Erythroblast (primary cell): ENCODE data around the gene SPATS2.
"Not testable (repeated sequence)": the region's sequence is repeated elsewhere in the genome, so short reads cannot be mapped to it uniquely, and the experiment has no call there.

Experiments
- DNase-seq, 2 experiments: peaks; one replicate each; lab custom pipeline; 2025; lab: John Stamatoyannopoulos, UW
- GATA1 ChIP-seq: IDR thresholded peaks from 2 replicates; pipeline ENCODE4 v1.6.1; 2011; ENCODE audit warnings: low read depth, mild to moderate bottlenecking, control low read depth, low read length, moderate library complexity
- POLR2A ChIP-seq: IDR thresholded peaks from 2 replicates; pipeline ENCODE4 v1.6.1; 2011; ENCODE audit warnings: mild to moderate bottlenecking, low read length

The SPATS2 gene

DNA sequence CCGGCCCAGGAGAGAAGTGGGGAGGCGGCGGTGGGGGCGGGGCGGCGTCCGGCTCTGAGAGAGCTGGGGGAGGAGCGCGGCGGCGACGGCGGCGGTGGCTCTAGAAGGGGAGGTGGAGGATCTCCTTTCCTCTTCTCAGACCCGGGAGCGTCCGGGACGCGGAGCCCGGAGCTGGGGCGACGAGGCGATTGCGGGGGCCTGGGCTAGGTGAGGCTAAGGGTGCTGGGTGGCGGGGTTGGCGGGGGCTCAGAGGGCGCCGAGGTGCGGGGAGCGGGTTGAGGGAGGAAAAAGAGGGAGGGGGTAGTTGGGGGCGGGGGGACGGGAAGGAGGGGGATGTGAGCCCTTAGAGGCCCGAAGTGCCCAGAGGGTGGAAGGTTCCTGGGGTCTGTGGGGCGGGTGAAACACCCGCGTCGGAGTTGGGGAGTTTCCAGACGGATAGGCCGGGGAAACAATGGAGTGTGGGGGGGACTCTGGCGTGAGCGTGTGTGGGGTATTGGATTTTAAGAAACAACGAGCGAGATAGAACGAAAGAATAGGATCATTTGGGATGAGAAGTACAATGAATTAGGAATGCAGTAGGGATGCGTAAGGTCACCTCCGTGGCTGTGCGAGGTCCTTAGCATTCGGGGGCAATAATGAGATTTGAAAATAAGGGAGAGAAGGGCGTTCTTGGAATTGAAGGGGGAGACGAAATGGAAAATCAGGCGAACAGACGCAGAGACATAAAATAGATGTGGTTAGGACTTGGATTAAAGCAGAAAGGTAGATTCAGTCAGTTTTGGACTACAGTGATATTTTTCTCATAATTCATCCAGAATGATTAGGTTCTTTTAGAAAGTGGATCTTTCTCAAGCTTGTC lies at the start of gene SPATS2:
Gene SPATS2, plus strand, starts transcription at position 82 of the 859 bp plus-strand sequence. CDS start 93,551 bp downstream, outside the sequence.
- TF ChIP-seq GATA1 (no peak), POLR2A (no peak)
- DNase-seq = peak; percentile 39 to 46

DNA sequence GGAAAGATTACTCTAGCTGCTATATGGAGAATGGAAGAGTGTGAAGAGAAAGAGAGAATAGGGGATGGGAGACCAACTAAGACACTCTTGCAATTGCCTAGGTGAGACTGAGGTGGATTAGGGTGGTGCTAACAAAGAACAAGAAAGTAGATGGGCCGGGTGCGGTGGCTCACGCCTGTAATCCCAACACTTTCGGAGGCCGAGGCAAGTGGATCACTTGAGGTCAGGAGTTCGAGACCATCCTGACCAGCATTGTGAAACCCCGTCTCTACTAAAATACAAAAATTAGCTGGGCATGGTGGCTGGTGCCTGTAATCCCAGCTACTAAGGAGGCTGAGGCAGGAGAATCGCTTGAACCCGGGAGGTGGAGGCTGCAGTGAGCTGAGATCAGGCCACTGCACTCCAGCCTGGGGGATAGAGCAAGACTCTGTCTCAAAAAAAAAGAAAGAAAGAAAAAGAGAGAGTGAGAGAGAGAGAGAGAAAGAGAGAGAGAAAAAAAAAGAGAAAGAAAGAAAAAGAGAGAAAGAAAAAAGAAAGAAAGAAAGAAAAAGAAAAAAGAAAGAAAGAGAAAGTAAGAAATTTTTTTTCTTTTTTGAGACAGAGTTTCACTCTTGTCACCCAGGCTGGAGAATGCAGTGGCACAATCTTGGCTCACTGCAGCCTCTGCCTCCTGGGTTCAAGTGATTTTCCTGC lies 46.7 kb upstream of the SPATS2 start:
- DNase-seq = not testable (repeated sequence)

DNA sequence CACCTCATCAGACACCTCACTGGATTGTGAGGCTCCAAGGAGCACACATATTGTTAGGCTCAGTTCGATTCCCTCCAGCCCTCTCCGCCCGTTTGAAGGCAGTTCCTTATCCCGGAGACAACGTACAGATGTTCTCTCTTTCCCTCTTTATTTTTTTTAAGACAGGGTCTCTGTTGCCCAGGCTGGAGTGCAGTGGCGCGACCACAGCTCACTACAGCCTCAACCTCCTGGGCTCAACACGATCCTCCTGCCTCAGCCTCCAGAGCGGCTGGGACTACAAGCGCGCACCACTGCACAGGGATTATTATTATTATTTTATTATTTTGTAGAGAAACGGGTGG lies 44.9 kb upstream of the SPATS2 start:
- DNase-seq = no peak
- TF ChIP-seq POLR2A (no peak), GATA1 (no peak)

DNA sequence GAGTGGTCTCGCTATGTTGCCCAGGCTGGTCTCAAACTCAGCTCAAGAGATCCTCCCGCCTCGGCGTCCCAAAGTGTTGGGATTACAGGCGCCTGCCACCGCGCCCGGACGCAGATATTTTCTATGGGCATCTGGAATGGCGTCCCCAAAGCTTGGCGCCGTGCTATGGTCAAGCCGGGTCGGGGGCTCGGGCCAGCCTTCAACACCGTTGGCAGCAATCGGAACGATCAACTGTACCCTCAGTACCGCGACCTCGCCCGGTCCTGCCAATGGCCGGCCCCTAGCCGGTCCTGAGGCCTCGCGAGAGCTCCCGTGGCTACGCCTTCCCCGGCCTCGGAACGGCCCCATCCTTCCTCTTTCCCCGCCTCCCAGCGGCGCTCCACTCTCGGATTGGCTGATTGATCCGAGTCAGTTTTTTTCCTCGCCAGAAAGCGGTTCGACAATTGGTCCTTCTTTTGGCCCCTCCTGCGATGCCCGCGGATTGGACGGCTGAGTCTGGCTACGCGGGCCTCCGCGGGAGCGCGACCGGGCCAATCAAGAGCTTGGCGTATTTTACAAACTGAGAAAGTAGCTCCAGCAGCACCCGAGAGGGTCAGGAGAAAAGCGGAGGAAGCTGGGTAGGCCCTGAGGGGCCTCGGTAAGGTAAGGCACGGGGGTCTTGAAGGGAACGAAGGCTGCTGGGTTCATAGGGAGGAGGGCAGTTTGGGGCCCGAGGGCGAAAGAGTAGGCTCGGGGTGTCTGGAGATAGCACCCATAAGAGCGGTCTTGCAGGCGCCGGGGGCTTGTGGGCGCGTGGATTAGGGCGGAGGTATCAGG lies 44.3 kb upstream of the SPATS2 start, which contains the start of gene TROAP:
Gene TROAP, plus strand, starts transcription at position 548 of the 816 bp plus-strand sequence. CDS start 354 bp downstream, outside the sequence.
- TF ChIP-seq GATA1 = no peak
- peak; percentile 94 for TF ChIP-seq POLR2A
- DNase-seq = peak; percentile 98 to 99

DNA sequence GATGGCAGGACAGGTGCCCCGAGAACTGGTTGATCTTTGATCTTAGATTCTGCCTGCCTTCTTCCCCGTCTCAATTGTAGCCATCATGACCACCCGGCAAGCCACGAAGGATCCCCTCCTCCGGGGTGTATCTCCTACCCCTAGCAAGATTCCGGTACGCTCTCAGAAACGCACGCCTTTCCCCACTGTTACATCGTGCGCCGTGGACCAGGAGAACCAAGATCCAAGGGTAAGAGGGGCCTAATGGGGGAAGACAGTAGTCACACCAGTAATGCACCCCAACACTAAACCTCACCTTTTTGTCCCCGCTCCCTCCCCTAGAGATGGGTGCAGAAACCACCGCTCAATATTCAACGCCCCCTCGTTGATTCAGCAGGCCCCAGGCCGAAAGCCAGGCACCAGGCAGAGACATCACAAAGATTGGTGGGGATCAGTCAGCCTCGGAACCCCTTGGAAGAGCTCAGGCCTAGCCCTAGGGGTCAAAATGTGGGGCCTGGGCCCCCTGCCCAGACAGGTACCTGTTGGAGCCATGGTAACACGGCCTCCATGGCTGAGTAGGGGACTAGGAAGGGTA lies 43.7 kb upstream of the SPATS2 start:
- TF ChIP-seq POLR2A = no peak
- TF ChIP-seq GATA1 = no peak
- no peak for DNase-seq

DNA sequence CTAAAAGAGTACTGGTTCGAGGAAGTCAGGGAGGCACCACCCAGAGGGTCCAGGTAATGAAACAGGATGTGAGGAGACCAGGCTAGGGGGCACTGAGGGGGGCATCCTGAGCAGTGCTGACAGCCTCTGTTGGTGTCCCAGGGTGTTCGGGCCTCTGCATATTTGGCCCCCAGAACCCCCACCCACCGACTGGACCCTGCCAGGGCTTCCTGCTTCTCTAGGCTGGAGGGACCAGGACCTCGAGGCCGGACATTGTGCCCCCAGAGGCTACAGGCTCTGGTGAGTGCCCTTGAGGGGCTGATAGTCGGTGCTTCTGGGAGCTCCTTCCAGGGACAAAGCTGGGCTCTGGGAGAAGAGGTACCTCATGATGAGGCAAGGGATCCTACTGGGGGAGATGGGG lies 41.7 kb upstream of the SPATS2 start:
- DNase-seq = no peak
- TF ChIP-seq GATA1 (no peak), POLR2A (peak; percentile 10)

DNA sequence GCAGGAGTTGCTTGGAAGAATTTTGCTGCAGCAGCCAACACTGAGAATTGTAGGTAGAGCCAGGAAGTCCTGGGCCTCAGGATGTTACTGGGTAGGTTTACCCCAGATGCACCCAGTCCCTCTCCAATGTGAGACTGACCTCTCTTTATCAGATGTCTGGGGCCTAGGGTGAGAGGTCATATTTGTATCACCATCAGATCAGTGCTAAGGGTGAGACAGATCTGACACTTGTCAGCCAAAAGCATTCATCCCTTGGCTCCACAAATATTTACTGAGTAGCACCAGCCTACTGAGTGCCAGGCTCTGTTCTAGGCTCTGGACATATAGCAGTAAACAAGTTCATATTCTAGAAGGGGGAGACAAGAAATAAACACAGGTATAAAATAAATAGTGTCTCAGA lies 39.9 kb upstream of the SPATS2 start:
- DNase-seq = no peak
- TF ChIP-seq POLR2A = no peak

DNA sequence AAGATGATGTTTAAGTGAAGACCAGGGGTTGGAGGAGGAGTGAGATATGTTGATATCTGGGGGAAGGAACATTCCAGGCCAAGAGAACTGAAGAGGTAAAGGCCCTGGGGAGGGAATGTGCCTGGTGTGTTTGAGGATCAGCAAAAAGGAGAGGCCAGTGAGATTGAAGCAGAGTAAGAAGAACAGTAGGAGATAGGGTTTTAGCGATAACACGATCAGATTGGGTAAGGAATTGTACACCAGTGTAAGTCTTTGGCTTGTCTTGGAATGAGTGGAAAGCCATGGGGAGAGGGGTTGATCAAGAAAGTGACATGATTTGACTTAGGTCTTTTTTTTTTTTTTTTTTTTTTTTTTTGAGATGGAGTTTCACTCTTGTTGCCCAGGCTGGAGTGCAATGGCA lies 39.4 kb upstream of the SPATS2 start:
- TF ChIP-seq GATA1 (no peak), POLR2A (no peak)

DNA sequence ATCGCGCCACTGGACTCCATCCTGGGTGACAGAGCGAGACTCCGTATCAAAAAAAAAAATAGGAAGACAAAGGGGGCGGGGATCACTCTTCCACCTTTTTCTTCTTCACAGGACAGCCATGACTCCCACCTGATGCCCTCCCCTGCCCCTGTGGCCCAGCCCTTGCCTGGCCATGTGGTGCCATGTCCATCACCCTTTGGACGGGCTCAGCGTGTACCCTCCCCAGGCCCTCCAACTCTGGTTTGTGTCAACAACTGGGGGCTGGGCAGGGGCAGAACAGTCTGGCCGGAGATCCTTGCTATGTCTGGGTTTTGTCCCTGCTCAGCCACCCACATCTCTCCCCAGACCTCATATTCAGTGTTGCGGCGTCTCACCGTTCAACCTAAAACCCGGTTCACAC lies 38.4 kb upstream of the SPATS2 start:
- TF ChIP-seq GATA1 (no peak), POLR2A (no peak)
- DNase-seq = no peak

More for the DNA sequence above, 39.4 kb upstream of the SPATS2 start:
- no peak for DNase-seq

DNA sequence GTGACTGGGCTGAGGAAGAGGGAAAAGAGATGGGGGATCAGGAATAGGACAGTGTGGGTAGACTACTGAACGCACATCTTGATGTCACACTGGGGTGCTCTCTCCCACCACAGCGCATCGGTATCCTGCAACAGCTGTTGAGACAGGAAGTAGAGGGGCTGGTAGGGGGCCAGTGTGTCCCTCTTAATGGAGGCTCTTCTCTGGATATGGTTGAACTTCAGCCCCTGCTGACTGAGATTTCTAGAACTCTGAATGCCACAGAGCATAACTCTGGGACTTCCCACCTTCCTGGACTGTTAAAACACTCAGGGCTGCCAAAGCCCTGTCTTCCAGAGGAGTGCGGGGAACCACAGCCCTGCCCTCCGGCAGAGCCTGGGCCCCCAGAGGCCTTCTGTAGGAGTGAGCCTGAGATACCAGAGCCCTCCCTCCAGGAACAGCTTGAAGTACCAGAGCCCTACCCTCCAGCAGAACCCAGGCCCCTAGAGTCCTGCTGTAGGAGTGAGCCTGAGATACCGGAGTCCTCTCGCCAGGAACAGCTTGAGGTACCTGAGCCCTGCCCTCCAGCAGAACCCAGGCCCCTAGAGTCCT lies 37.1 kb upstream of the SPATS2 start:
- TF ChIP-seq GATA1 (no peak), POLR2A (no peak)
- DNase-seq = no peak

DNA sequence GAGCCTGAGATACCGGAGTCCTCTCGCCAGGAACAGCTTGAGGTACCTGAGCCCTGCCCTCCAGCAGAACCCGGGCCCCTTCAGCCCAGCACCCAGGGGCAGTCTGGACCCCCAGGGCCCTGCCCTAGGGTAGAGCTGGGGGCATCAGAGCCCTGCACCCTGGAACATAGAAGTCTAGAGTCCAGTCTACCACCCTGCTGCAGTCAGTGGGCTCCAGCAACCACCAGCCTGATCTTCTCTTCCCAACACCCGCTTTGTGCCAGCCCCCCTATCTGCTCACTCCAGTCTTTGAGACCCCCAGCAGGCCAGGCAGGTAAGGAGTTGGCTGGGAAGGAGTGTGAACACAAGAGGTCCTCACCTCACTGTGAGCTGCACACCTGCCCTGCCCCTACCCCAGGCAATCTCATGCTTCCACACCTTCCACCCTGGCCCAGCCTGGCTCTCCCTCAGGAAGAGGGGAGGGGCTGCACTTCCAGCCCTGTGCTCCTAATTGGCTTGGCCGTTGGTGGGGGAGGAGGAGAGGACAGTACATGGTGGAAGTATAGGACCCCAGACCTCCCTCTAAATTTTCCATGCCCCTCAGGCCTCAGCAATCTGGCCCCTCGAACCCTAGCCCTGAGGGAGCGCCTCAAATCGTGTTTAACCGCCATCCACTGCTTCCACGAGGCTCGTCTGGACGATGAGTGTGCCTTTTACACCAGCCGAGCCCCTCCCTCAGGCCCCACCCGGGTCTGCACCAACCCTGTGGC lies 36.5 kb upstream of the SPATS2 start:
- DNase-seq = no peak
- TF ChIP-seq POLR2A (no peak), GATA1 (no peak)
